Stomach smooth muscle (tissue), 2 donors: ENCODE results near the gene SKA2.

Experiments
- H3K27ac ChIP-seq: one replicate; pipeline ENCODE4 v1.7.0; 2013; ENCODE audit warnings: mild to moderate bottlenecking, low read length, inconsistent platforms
- H3K27me3 ChIP-seq, 2 donors: one replicate each; pipeline ENCODE4 v1.7.0; 2013; ENCODE audit warnings: low read length in 2 of 2; ENCODE audit not compliant: insufficient read depth in 2 of 2, control insufficient read depth in 1 of 2
- H3K36me3 ChIP-seq, 2 donors: one replicate each; pipeline ENCODE4 v1.7.0; 2013; ENCODE audit warnings: low read length in 2 of 2; ENCODE audit not compliant: control insufficient read depth in 2 of 2, insufficient read depth in 2 of 2
- H3K4me1 ChIP-seq: one replicate; pipeline ENCODE4 v1.7.0; 2013; ENCODE audit warnings: low read length; ENCODE audit not compliant: control insufficient read depth, insufficient read depth
- H3K4me3 ChIP-seq, 2 donors: one replicate each; pipeline ENCODE4 v1.7.0; 2013; ENCODE audit warnings: low read length in 2 of 2
- H3K9ac ChIP-seq, 2 donors: one replicate each; pipeline ENCODE4 v1.7.0; 2013; ENCODE audit warnings: low read length in 2 of 2, mild to moderate bottlenecking in 1 of 2
- H3K9me3 ChIP-seq, 2 donors: one replicate each; pipeline ENCODE4 v1.7.0; 2013; ENCODE audit warnings: low read length in 2 of 2; ENCODE audit not compliant: control insufficient read depth in 2 of 2
- donor health status: healthy.
- donor health status: Pancreatic carcinoma.

Gene SKA2

GRCh38 chr17:59175076-59175475, 20.1 kb upstream of the SKA2 start:
- Histone ChIP-seq H3K27me3 (no peaks in the 10 kb centered on the region), H3K9me3 (no peaks in the 10 kb centered on the region), H3K27ac (no peak overlapping the region), H3K4me3 (no peak overlapping the region), H3K36me3 (no peaks in the 10 kb centered on the region), H3K9ac (no peak overlapping the region), H3K4me1 (no peaks in the 10 kb centered on the region)

DNA sequence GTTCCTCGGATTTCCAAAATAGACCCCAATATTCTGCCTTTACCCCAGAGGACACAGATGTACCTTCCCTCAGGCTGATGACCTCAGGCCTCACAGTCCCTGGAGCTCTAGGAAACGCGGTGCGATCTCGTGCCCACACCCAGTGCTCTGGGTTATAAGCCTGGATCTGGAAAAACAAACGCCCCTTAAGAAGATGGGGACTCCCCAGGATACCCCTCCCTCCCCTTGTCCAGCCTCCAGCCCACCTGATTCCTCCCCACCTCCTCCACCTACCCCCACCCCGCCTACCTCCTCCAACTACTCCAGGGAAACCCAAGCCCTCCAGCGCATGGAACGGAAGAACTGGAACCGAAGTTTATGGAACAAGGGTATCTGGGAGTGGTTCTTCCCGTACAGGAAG, 19.7 kb upstream of the SKA2 start:
- Histone ChIP-seq H3K4me1 (no peaks in the 10 kb centered on the region), H3K27me3 (no peaks in the 10 kb centered on the region), H3K27ac (no peak overlapping the region), H3K9me3 (no peaks in the 10 kb centered on the region), H3K4me3 (no peak overlapping the region), H3K36me3 (no peaks in the 10 kb centered on the region), H3K9ac (no peak overlapping the region)

DNA sequence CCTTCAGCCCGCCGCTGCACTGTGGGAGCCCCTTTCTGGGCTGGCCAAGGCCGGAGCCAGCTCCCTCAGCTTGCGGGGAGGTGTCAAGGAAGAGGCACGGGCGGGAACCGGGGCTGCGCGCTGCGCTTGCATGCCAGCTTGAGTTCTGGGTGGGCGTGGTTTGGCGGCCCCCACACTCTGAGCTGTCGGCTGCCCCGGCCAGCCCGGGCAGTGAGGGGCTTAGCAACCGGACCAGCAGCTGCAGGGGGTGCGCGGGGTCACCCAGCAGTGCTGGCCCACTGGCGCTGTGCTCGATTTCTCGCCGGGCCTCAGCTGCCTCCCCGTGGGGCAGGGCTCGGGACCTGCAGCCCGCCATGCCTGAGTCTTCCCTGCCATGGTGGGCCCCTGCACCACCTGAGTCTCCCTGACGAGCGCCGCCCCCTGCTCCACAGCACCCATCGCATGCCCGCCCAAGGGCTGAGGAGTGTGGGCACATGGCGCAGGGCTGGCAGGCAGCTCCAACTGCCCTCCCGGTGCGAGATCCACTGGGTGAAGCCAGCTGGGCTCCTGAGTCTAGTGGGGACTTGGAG, 17.5 kb upstream of the SKA2 start:
- Histone ChIP-seq H3K9ac (no peak overlapping the region), H3K4me1 (no peaks in the 10 kb centered on the region), H3K9me3 (no peaks in the 10 kb centered on the region), H3K27me3 (no peaks in the 10 kb centered on the region), H3K27ac (no peak overlapping the region), H3K36me3 (no peaks in the 10 kb centered on the region), H3K4me3 (no peak overlapping the region)

GRCh38 chr17:59167571-59168001, 12.6 kb upstream of the SKA2 start:
- Histone ChIP-seq H3K9ac (no peak overlapping the region), H3K9me3 (no peaks in the 10 kb centered on the region), H3K27me3 (no peaks in the 10 kb centered on the region), H3K36me3 (no peaks in the 10 kb centered on the region), H3K27ac (no peak overlapping the region), H3K4me1 (no peaks in the 10 kb centered on the region), H3K4me3 (no peak overlapping the region)

GRCh38 chr17:59165933-59166342, 11.0 kb upstream of the SKA2 start:
- Histone ChIP-seq H3K9me3 (no peaks in the 10 kb centered on the region), H3K27ac (no peak overlapping the region), H3K36me3 (no peaks in the 10 kb centered on the region), H3K4me3 (no peak overlapping the region), H3K4me1 (no peaks in the 10 kb centered on the region), H3K27me3 (no peaks in the 10 kb centered on the region), H3K9ac (no peak overlapping the region)

- no peak overlapping the region for H3K27ac ChIP-seq
- H3K27me3 ChIP-seq, result no peaks in the 10 kb centered on the region
- H3K9me3 ChIP-seq, result no peaks in the 10 kb centered on the region
- H3K4me1 ChIP-seq, result no peaks in the 10 kb centered on the region
- H3K4me3 ChIP-seq, result no peak overlapping the region
- no peaks in the 10 kb centered on the region for H3K36me3 ChIP-seq
- H3K9ac ChIP-seq, result no peak overlapping the region
Measured at GRCh38 chr17:59161477-59161876, 6.5 kb upstream of the SKA2 start.

GRCh38 chr17:59160157-59161025, 5.4 kb upstream of the SKA2 start:
- H3K4me3 ChIP-seq, result no peak overlapping the region
- H3K27ac ChIP-seq, result no peak overlapping the region
- no peak overlapping the region for H3K9ac ChIP-seq
- no peaks in the 10 kb centered on the region for H3K4me1 ChIP-seq
- no peaks in the 10 kb centered on the region for H3K27me3 ChIP-seq
- H3K36me3 ChIP-seq, result no peaks in the 10 kb centered on the region
- H3K9me3 ChIP-seq, result no peaks in the 10 kb centered on the region

GRCh38 chr17:59155439-59156177, 622 bp upstream of the SKA2 start, which contains the start of gene PRR11:
TSS of gene PRR11 (plus strand) at chr17:59155746. CDS start at chr17:59169753, 14,007 bp downstream.
- no peaks in the 10 kb centered on the region for H3K27me3 ChIP-seq
- H3K9ac ChIP-seq, result peak within 1 kb of the TSS; percentile 84
- H3K27ac ChIP-seq, result peak within 1 kb of the TSS; percentile 84
- H3K9me3 ChIP-seq, result no peaks in the 10 kb centered on the region
- H3K36me3 ChIP-seq, result no peaks in the 10 kb centered on the region
- H3K4me3 ChIP-seq, result peak within 1 kb of the TSS; percentile 88 to 90
- H3K4me1 ChIP-seq, result peaks cover 6% of the 10 kb centered on the region

GRCh38 chr17:59154292-59154720, 680 bp downstream of the SKA2 start:
- H3K36me3 ChIP-seq, result no peaks in the 10 kb centered on the region
- peak overlapping the region; percentile 88 to 90 for H3K4me3 ChIP-seq
- H3K27me3 ChIP-seq, result no peaks in the 10 kb centered on the region
- no peaks in the 10 kb centered on the region for H3K9me3 ChIP-seq
- H3K27ac ChIP-seq, result peak overlapping the region; percentile 84
- H3K4me1 ChIP-seq, result peaks cover 6% of the 10 kb centered on the region
- peak overlapping the region; percentile 84 for H3K9ac ChIP-seq

GRCh38 chr17:59152925-59153324, 2.1 kb downstream of the SKA2 start:
- no peaks in the 10 kb centered on the region for H3K36me3 ChIP-seq
- H3K9me3 ChIP-seq, result no peaks in the 10 kb centered on the region
- H3K9ac ChIP-seq, result no peak overlapping the region
- no peaks in the 10 kb centered on the region for H3K27me3 ChIP-seq
- no peak overlapping the region for H3K4me3 ChIP-seq
- H3K27ac ChIP-seq, result no peak overlapping the region
- peaks cover 6% of the 10 kb centered on the region for H3K4me1 ChIP-seq
